Measurements from ENCODE around the gene ENAH. TPM values are rescaled to one million over a fixed set of nuclear protein-coding genes. Genes with fewer than 3 reads are reported as not detected.

The ENAH gene
- total and polyA plus RNA-seq, 9 of the 15 experiments (the other 6 are each of a cell fraction or from before 2014, with no cell fraction given) = 0.03 to 1.2 (median 0.15) TPM

DNA sequence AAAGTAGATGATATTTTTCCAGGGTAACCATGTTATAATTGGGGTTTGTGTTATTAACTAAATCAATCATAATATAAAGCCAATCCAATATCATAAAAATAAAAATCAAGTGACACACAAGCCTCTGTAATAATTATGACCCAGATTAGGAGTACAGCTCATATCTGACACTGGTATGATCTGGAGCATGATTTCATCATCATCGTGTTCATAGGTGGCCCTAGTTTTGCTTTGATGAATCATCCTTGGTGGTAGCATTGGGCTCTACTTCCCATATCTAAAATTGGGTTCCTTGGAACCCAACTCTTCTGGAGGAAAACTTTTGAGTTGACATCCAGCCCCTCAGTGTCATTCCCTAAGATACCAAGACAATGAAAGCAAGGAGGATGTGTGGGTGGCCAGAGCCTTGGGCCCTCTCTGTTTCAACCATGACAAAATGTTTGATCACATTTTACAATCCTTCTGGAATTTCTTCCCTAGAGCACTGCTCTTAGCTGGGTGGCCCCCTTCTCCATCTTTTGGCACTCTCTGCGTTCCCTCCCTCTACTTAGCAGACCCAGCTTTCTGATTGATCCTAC, 37.0 kb upstream of the ENAH start:
- BruUV-seq (replicated peaks) = no TSS peak
- Histone ChIP-seq H2AFZ (ENCODE audit: low read depth, low read length) (no peak overlapping the region), H3K79me2 (ENCODE audit: control insufficient read depth, insufficient read depth, low read length) (no peaks in the 10 kb centered on the region), H3K36me3 (ENCODE audit: control insufficient read depth, insufficient read depth, low read length) (no peaks in the 10 kb centered on the region), H3K4me2 (ENCODE audit: insufficient read depth, low read length) (no peak overlapping the region), H3K9me1 (ENCODE audit: control insufficient read depth, insufficient read depth, low read length) (no peaks in the 10 kb centered on the region), H3K4me3 (no peak overlapping the region), H3K9ac (ENCODE audit: insufficient read depth in 1 of 2, low read depth in 2 of 2, low read length in 2 of 2) (no peak overlapping the region), H4K20me1 (replicated peaks; ENCODE audit: control insufficient read depth, insufficient read depth, low read length) (no peaks in the 10 kb centered on the region), H3K9me3 (replicated peaks; ENCODE audit: control insufficient read depth, insufficient read depth, low read depth, low read length) (no peaks in the 10 kb centered on the region), H3K4me1 (replicated peaks in 1 of 2; ENCODE audit: control insufficient read depth in 2 of 2, insufficient read depth in 2 of 2, low read length in 2 of 2) (no peaks in the 10 kb centered on the region), H3K27ac (ENCODE audit: extremely low read depth, low read depth, low read length) (no peak overlapping the region), H3K27me3 (ENCODE audit: control insufficient read depth in 2 of 2, insufficient read depth in 2 of 2, low read length in 2 of 2) (peaks cover 29 to 39% of the 10 kb centered on the region in 2 experiments)
- no peak for FAIRE-seq
- in situ Hi-C loops (cut with MboI) = no loop called here
- 0% methylated on average over 2 of the region's 2 CpGs for WGBS (ENCODE audit: insufficient coverage, low coverage, missing lambda C conversion rate)
- ChIA-PET POLR2A (interaction anchor here (1.3 kb wide), 1 partner anchor 10 kb away, joined by 4 read pairs; no protein-coding TSS in a partner anchor), CTCF (ENCODE audit: low intra/inter-chr PET ratio) (no interaction called here)
- ATAC-seq = no peak
- intact Hi-C loops (cut with micrococcal nuclease) = no loop called here
- TF ChIP-seq ATF3 (IDR thresholded peaks at IDR 0.05) = peak; percentile 84
- no peak for TF ChIP-seq ATF3 (CRISPR knock-in tag; conservative IDR thresholded peaks at IDR 0.05)
- TF ChIP-seq SREBF1 (IDR thresholded peaks at IDR 0.05; ENCODE audit: borderline replicate concordance, low read depth, low read length) = no peak
- no peak for TF ChIP-seq CEBPG (CRISPR knock-in tag; IDR thresholded peaks at IDR 0.05)
- TF ChIP-seq CEBPG (tag; conservative IDR thresholded peaks at IDR 0.05 in 1 of 2, IDR thresholded peaks at IDR 0.05 in 1 of 2) = peak; percentile 47 to 73; a peak in 3 of 4 replicates
- no peak for TF ChIP-seq BRCA1 (IDR thresholded peaks at IDR 0.05)
- no peak for TF ChIP-seq BRCA1 (CRISPR knock-in tag; IDR thresholded peaks at IDR 0.05)
- DNase-seq (ENCODE audit: extremely low read depth in 1 of 4, low spot score in 3 of 4) = no peak
